Measurements from ENCODE around the gene GSTA5. TPM values are rescaled to one million over a fixed set of nuclear protein-coding genes. Genes with fewer than 3 reads are reported as not detected.

Gene GSTA5
- total RNA-seq: not detected

DNA sequence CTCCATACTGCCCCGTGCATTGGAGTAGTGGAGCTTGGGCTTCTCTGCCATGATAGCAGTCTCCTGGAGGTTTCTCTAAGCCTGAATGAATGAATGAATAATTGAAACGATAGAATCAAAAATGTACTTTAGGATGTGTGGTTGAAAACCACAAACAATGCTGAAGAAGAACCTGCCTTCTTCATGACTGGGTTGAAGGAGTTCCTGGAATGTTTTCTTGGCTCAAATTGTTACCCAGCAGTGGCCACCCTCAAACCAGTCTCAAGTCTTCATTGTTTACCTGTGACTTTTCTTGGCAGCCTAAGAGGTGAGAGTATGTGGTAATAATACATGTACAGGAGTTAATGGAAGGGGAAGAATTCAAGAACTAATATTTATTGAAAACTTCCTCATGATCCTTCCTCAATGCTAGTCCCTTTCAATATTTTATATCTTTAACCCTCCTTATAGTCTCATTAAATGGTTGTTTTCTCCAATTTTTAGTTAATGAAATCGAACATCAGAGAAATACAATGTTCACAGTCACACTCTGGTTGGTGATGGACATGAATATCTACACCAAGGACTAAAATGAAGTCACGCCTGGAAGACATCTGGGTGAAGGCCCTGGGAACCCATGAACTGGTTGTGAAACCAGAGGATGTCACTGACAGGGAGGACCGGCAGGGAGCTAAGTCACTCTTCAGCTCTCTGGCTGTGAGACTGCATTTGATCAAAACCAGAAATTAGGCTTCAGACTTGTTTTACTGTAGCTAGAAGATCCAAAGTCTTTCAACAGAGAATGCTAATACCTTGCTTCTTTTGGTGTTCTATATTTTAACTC is at the start of gene GSTA5:
Gene GSTA5, minus strand, starts transcription at position 51 of the 823 bp plus-strand sequence.
- intact Hi-C loops (cut with DNase I; ENCODE audit: low total_unique reads) (no loop called here), in situ Hi-C loops (cut with MboI; ENCODE audit: low pct_ligation_motif_present in 1 of 4, low pct_unique_long_range_greater_than_20kb in 1 of 4, low sequenced_read_pairs in 3 of 4) (no loop called here)
- Histone ChIP-seq H3K27me3 (peaks cover 7% of the 10 kb centered on the region), H3K9me3 (no peaks in the 10 kb centered on the region), H3K27ac (no peak within 1 kb of the TSS), H3K4me3 (no peak within 1 kb of the TSS), H3K36me3 (no peaks in the 10 kb centered on the region), H3K4me1 (no peaks in the 10 kb centered on the region)
- DNase-seq: no peak
- 80 to 81% methylated on average over 5 of the region's 5 CpGs for WGBS, 2 donors (ENCODE audit: low coverage in 1 of 2)
- no peak for TF ChIP-seq CTCF (IDR thresholded peaks at IDR 0.05)
- no peak for TF ChIP-seq POLR2AphosphoS5 (IDR thresholded peaks at IDR 0.05)
- TF ChIP-seq POLR2A (IDR thresholded peaks at IDR 0.05): no peak
- TF ChIP-seq EP300 (IDR thresholded peaks at IDR 0.05; ENCODE audit: low read depth): no peak

- Histone ChIP-seq H3K36me3 (no peaks in the 10 kb centered on the region), H3K4me1 (no peaks in the 10 kb centered on the region), H3K27ac (no peak overlapping the region), H3K9me3 (no peaks in the 10 kb centered on the region), H3K27me3 (no peaks in the 10 kb centered on the region), H3K4me3 (no peak overlapping the region)
- in situ Hi-C loops (cut with MboI; ENCODE audit: low pct_ligation_motif_present in 1 of 4, low pct_unique_long_range_greater_than_20kb in 1 of 4, low sequenced_read_pairs in 3 of 4) (no loop called here), intact Hi-C loops (cut with DNase I; ENCODE audit: low total_unique reads) (no loop called here)
- DNase-seq: no peak
- TF ChIP-seq EP300 (IDR thresholded peaks at IDR 0.05; ENCODE audit: low read depth) (no peak), CTCF (IDR thresholded peaks at IDR 0.05) (no peak), POLR2AphosphoS5 (IDR thresholded peaks at IDR 0.05) (no peak), POLR2A (IDR thresholded peaks at IDR 0.05) (no peak)
- WGBS, 2 donors (ENCODE audit: low coverage in 1 of 2): 76 to 100% methylated on average over 2 to 3 of the region's 3 CpGs
These were observed 49.4 kb upstream of the GSTA5 start for GRCh38 chr6:52890018-52890417.

GRCh38 chr6:52887910-52888524 is 47.4 kb upstream of the GSTA5 start:
- Histone ChIP-seq H3K4me3 (no peak overlapping the region), H3K27me3 (no peaks in the 10 kb centered on the region), H3K4me1 (no peaks in the 10 kb centered on the region), H3K36me3 (no peaks in the 10 kb centered on the region), H3K9me3 (no peaks in the 10 kb centered on the region), H3K27ac (no peak overlapping the region)
- in situ Hi-C loops (cut with MboI; ENCODE audit: low pct_ligation_motif_present in 1 of 4, low pct_unique_long_range_greater_than_20kb in 1 of 4, low sequenced_read_pairs in 3 of 4): no loop called here
- WGBS, 2 donors (ENCODE audit: low coverage in 1 of 2): 80% methylated on average over 3 of the region's 3 CpGs
- no peak for DNase-seq
- intact Hi-C loops (cut with DNase I; ENCODE audit: low total_unique reads): no loop called here
- TF ChIP-seq CTCF (IDR thresholded peaks at IDR 0.05) (no peak), POLR2AphosphoS5 (IDR thresholded peaks at IDR 0.05) (no peak), EP300 (IDR thresholded peaks at IDR 0.05; ENCODE audit: low read depth) (no peak), POLR2A (IDR thresholded peaks at IDR 0.05) (no peak)

DNA sequence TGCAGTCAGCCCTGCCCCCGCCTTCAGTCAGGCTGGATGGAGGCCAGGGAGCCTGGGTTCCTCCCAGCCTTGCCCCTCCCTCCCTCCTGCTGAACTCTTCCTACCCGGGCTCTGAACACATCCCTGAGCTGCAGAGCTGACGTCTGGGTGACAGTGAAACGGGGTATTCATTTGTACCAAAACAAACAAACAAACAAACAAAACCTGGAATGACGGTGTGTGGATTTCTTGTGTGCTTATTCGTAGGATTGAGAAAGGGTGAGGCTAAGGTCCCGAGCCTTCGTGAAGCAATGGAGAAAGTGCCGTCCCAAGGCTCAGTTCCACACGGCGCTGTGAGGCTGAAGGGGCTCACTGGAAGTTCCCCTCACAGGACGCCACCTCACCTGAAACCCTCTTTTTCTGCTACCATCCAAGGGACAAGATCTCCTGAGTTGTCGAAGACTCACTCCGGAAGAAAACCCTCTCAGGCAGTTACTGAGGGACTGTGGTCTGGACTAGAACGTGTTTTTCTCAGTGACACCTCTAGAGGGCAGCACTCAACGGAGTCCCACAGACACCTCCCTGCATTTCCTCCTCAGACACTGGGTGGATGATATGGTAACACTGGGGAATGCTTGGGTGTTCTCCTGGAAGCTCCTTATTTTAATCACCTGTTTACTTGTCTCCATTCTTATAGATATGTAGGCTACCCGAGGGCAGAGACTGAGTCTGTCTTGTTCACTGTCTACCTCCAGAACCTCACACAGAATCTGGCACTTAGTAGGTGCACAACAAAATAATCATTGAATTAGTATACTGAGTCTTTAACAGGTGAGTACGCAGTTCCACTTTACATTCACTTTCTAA is 41.6 kb upstream of the GSTA5 start:
- peaks cover 0 to 6% (median 0%) of the 10 kb centered on the region in 4 donors for H3K4me1 ChIP-seq
- H3K27me3 ChIP-seq: no peaks in the 10 kb centered on the region
- peak overlapping the region; percentile 28 to 55 (median 51) for H3K4me3 ChIP-seq
- peak overlapping the region; percentile 43 to 75 (median 68) for H3K27ac ChIP-seq
- intact Hi-C loops (cut with DNase I; ENCODE audit: low total_unique reads) (no loop called here), in situ Hi-C loops (cut with MboI; ENCODE audit: low pct_ligation_motif_present in 1 of 4, low pct_unique_long_range_greater_than_20kb in 1 of 4, low sequenced_read_pairs in 3 of 4) (no loop called here)
- 6 to 15% methylated on average over 6 to 18 of the region's 18 CpGs for WGBS, 2 donors (ENCODE audit: low coverage in 1 of 2)
- TF ChIP-seq POLR2AphosphoS5 (IDR thresholded peaks at IDR 0.05) (no peak), CTCF (IDR thresholded peaks at IDR 0.05) (peak; percentile 74 to 83 (median 81)), EP300 (IDR thresholded peaks at IDR 0.05; ENCODE audit: low read depth) (no peak), POLR2A (IDR thresholded peaks at IDR 0.05) (no peak)
- DNase-seq: peak; percentile 77
- no peaks in the 10 kb centered on the region for H3K36me3 ChIP-seq
- no peaks in the 10 kb centered on the region for H3K9me3 ChIP-seq

Data from transverse colon (tissue), 4 donors.